Transverse colon (tissue), 4 donors: ENCODE measurements around the gene ARL6IP6. TPM values are rescaled to one million over a fixed set of nuclear protein-coding genes. Genes with fewer than 3 reads are reported as not detected.

Experiments used
- DNase-seq: peaks from one replicate; pipeline ENCODE4 v3.0.0-alpha.2; 2019
- H3K27ac ChIP-seq, 4 donors: fragments of 200-600 bp; sonication (generic); 2 replicates each; pipeline ENCODE4 v1.5.1; 2016 to 2018; ENCODE audit warnings: inconsistent platforms in 4 of 4
- H3K27me3 ChIP-seq: fragments of 200-600 bp; sonication (generic); 2 replicates; pipeline ENCODE4 v1.5.1; 2017; ENCODE audit warnings: inconsistent platforms
- H3K36me3 ChIP-seq, 4 donors: fragments of 200-600 bp; sonication (generic); 2 replicates each; pipeline ENCODE4 v1.5.1; 2017 to 2019; ENCODE audit warnings: inconsistent platforms in 4 of 4
- H3K4me1 ChIP-seq, 4 donors: fragments of 200-600 bp; sonication (generic); 2 replicates each; pipeline ENCODE4 v1.5.1; 2017 to 2020; ENCODE audit warnings: inconsistent platforms in 4 of 4
- H3K4me3 ChIP-seq, 4 donors: fragments of 200-600 bp; sonication (generic); 1 replicate in 1 of 4; 2 replicates in 3 of 4; pipeline versions ENCODE4 v1.5.1 to v1.6.1; 2017 to 2019; ENCODE audit warnings: inconsistent platforms in 4 of 4
- H3K9me3 ChIP-seq, 2 donors: fragments of 200-600 bp; sonication (generic); 2 replicates each; pipeline ENCODE4 v1.5.1; 2017 to 2019; ENCODE audit warnings: inconsistent platforms in 2 of 2
- CTCF ChIP-seq, 5 experiments: fragments of 200-600 bp in 3 of 5; fragments of 450-650 bp in 2 of 5; sonication (generic) in 3 of 5; IDR thresholded peaks; 1 replicate in 2 of 5; 2 replicates in 3 of 5; pipeline ENCODE4 v1.5.1; 2016 to 2017; ENCODE audit warnings: antibody characterized with exemption in 5 of 5, inconsistent platforms in 3 of 5, mild to moderate bottlenecking in 2 of 5, moderate library complexity in 1 of 5
- EP300 ChIP-seq: sonication (generic); formaldehyde crosslinking; IDR thresholded peaks from one replicate; pipeline ENCODE4 v1.6.1; 2017; ENCODE audit warnings: antibody characterized with exemption, low read depth
- POLR2A ChIP-seq: fragments of 450-650 bp; IDR thresholded peaks from one replicate; pipeline ENCODE4 v1.6.1; 2016; ENCODE audit warnings: antibody characterized with exemption, mild to moderate bottlenecking, moderate library complexity
- POLR2AphosphoS5 ChIP-seq, 3 donors: sonication (generic); formaldehyde crosslinking; IDR thresholded peaks; one replicate each; pipeline ENCODE4 v1.6.1; 2016; ENCODE audit warnings: antibody characterized with exemption in 3 of 3
- WGBS, 2 donors: methylation state at CpG; one replicate each; pipeline ENCODE4 v1.1.5; 2018; ENCODE audit warnings: low coverage in 1 of 2; 5-methylcytosine and 5-hydroxymethylcytosine counted together
- in situ Hi-C, 4 donors: fragments of 200-750 bp; cut with MboI; loops; one replicate each; pipeline versions ENCODE4 v1.15.0 to v1.15.1; 2017; ENCODE audit warnings: low sequenced_read_pairs in 3 of 4, low pct_ligation_motif_present in 1 of 4, low pct_unique_long_range_greater_than_20kb in 1 of 4
- intact Hi-C: fragments of 100-400 bp; cut with DNase I; formaldehyde crosslinking; loops from one replicate; pipeline ENCODE4 v1.15.1; 2023; ENCODE audit warnings: low total_unique reads
- total RNA-seq, 4 donors: library from RNA; depleted of rRNA; stranded (reverse); fragments of >200 nt; gene quantifications; one replicate each; pipeline ENCODE4 v1.1.0, GENCODE V29; 2016

The ARL6IP6 gene
- total RNA-seq, 4 donors from 2014 or later, result 11.2 to 28.3 (median 22.0) TPM

GRCh38 chr2:152694161-152694661 lies 24.2 kb upstream of the ARL6IP6 start:
- intact Hi-C loops (no loop called here), in situ Hi-C loops (loop anchor here in 1 of 4 donors (25.0 kb wide), 1 partner anchor 1232 kb away; no protein-coding TSS in a partner anchor)
- peaks cover 0 to 10% (median 3%) of the 10 kb centered on the region in 4 donors for H3K36me3 ChIP-seq
- TF ChIP-seq EP300 (no peak), CTCF (IDR thresholded peaks at IDR 0.05) (no peak), POLR2A (no peak), POLR2AphosphoS5 (IDR thresholded peaks at IDR 0.05) (no peak)
- peaks cover 0 to 17% (median 10%) of the 10 kb centered on the region in 4 donors for H3K4me1 ChIP-seq
- H3K27ac ChIP-seq, result peak overlapping the region; percentile 11 to 56 (median 29)
- no peaks in the 10 kb centered on the region for H3K27me3 ChIP-seq
- peak overlapping the region in 3 of 4 donors; percentile 10 to 15 (median 14) for H3K4me3 ChIP-seq
- 22 to 28% methylated on average over 5 to 8 of the region's 8 CpGs for WGBS, 2 donors
- no peaks in the 10 kb centered on the region for H3K9me3 ChIP-seq
- no peak for DNase-seq

- H3K9me3 ChIP-seq, result no peaks in the 10 kb centered on the region
- TF ChIP-seq POLR2AphosphoS5 (IDR thresholded peaks at IDR 0.05) (no peak), POLR2A (no peak), EP300 (no peak), CTCF (IDR thresholded peaks at IDR 0.05) (no peak)
- no peak for DNase-seq
- in situ Hi-C loops (loop anchor here in 1 of 4 donors (25.0 kb wide), 1 partner anchor 1233 kb away; no protein-coding TSS in a partner anchor), intact Hi-C loops (no loop called here)
- H3K4me3 ChIP-seq, result no peak overlapping the region
- H3K27ac ChIP-seq, result no peak overlapping the region
- H3K4me1 ChIP-seq, result peaks cover 0 to 17% (median 10%) of the 10 kb centered on the region in 4 donors
- H3K27me3 ChIP-seq, result no peaks in the 10 kb centered on the region
- peaks cover 0 to 8% (median 3%) of the 10 kb centered on the region in 4 donors for H3K36me3 ChIP-seq
- WGBS, 2 donors, result 96 to 97% methylated on average over 3 of the region's 3 CpGs
Observed at GRCh38 chr2:152695763-152696162, 22.7 kb upstream of the ARL6IP6 start.

- no peak overlapping the region for H3K4me3 ChIP-seq
- intact Hi-C loops, result no loop called here
Observed at GRCh38 chr2:152696476-152696875, 21.9 kb upstream of the ARL6IP6 start.

GRCh38 chr2:152701198-152701597 lies 17.2 kb upstream of the ARL6IP6 start:
- H3K4me3 ChIP-seq, result no peak overlapping the region
- no peaks in the 10 kb centered on the region for H3K36me3 ChIP-seq
- peaks cover 0 to 4% (median 0%) of the 10 kb centered on the region in 4 donors for H3K4me1 ChIP-seq
- WGBS, 2 donors, result 97 to 98% methylated on average over 5 to 7 of the region's 7 CpGs
- no peak for TF ChIP-seq EP300
- no peak overlapping the region for H3K27ac ChIP-seq
- in situ Hi-C loops (no loop called here), intact Hi-C loops (no loop called here)
- DNase-seq, result no peak
- H3K9me3 ChIP-seq, result no peaks in the 10 kb centered on the region
- no peaks in the 10 kb centered on the region for H3K27me3 ChIP-seq

More at GRCh38 chr2:152696476-152696875, 21.9 kb upstream of the ARL6IP6 start:
- no peaks in the 10 kb centered on the region for H3K9me3 ChIP-seq
- DNase-seq, result no peak
- H3K27me3 ChIP-seq, result no peaks in the 10 kb centered on the region
- H3K4me1 ChIP-seq, result peaks cover 0 to 17% (median 10%) of the 10 kb centered on the region in 4 donors
- H3K36me3 ChIP-seq, result peaks cover 0 to 6% (median 3%) of the 10 kb centered on the region in 4 donors
- no peak overlapping the region for H3K27ac ChIP-seq
- TF ChIP-seq EP300 (no peak), POLR2AphosphoS5 (IDR thresholded peaks at IDR 0.05) (no peak), POLR2A (no peak), CTCF (IDR thresholded peaks at IDR 0.05) (no peak)
- 93 to 100% methylated on average over 1 of the region's 1 CpG for WGBS, 2 donors
- in situ Hi-C loops, result loop anchor here in 1 of 4 donors (25.0 kb wide), 1 partner anchor 1234 kb away; no protein-coding TSS in a partner anchor
